ENCODE results near the gene MYO1F. TPM values are rescaled to one million over a fixed set of nuclear protein-coding genes. Genes with fewer than 3 reads are reported as not detected.
A peak's percentile ranks its signal among the peaks of the same experiment; 100 is the strongest.

Gene MYO1F
- total and polyA plus RNA-seq, 2 of the 13 experiments (the other 11 are each of a cell fraction or from before 2014, with no cell fraction given) = 0.09 to 0.13 TPM

DNA sequence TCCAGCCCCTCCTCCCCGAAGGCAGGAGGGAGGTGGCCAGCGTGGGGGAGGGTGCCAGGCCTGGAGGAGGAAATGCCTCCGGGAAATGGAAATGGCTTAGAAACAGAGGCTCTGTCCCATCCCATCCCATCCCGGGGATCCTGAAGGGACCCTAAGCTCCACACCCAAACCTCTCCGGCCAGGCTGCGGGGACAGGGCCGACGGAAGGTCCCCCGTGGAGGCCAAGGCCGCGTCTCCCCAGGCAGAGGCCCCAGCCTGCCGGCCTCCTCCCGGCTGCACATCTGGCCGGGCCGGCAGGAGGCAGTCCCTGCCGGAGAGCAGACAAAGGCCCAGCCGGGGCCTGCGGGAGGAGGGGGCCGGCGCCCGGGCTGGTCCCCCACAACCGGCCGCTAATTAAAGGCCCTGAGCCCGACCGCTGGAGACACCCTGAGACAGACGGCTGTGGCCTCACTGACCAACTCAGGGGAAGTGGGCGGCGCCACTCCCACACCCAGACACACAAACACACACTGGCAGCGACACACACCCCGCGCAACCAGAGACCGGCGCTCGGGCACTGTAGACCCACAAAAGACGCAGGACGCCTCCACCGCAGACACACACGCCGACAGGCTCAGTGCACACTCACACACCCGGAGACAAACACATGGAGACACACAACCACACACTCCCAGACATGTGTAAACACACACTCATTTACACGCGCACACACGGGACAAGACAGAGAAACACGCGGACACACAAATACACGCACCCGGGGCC, 32.2 kb upstream of the MYO1F start (continued):
- TF ChIP-seq, protein P1, sequence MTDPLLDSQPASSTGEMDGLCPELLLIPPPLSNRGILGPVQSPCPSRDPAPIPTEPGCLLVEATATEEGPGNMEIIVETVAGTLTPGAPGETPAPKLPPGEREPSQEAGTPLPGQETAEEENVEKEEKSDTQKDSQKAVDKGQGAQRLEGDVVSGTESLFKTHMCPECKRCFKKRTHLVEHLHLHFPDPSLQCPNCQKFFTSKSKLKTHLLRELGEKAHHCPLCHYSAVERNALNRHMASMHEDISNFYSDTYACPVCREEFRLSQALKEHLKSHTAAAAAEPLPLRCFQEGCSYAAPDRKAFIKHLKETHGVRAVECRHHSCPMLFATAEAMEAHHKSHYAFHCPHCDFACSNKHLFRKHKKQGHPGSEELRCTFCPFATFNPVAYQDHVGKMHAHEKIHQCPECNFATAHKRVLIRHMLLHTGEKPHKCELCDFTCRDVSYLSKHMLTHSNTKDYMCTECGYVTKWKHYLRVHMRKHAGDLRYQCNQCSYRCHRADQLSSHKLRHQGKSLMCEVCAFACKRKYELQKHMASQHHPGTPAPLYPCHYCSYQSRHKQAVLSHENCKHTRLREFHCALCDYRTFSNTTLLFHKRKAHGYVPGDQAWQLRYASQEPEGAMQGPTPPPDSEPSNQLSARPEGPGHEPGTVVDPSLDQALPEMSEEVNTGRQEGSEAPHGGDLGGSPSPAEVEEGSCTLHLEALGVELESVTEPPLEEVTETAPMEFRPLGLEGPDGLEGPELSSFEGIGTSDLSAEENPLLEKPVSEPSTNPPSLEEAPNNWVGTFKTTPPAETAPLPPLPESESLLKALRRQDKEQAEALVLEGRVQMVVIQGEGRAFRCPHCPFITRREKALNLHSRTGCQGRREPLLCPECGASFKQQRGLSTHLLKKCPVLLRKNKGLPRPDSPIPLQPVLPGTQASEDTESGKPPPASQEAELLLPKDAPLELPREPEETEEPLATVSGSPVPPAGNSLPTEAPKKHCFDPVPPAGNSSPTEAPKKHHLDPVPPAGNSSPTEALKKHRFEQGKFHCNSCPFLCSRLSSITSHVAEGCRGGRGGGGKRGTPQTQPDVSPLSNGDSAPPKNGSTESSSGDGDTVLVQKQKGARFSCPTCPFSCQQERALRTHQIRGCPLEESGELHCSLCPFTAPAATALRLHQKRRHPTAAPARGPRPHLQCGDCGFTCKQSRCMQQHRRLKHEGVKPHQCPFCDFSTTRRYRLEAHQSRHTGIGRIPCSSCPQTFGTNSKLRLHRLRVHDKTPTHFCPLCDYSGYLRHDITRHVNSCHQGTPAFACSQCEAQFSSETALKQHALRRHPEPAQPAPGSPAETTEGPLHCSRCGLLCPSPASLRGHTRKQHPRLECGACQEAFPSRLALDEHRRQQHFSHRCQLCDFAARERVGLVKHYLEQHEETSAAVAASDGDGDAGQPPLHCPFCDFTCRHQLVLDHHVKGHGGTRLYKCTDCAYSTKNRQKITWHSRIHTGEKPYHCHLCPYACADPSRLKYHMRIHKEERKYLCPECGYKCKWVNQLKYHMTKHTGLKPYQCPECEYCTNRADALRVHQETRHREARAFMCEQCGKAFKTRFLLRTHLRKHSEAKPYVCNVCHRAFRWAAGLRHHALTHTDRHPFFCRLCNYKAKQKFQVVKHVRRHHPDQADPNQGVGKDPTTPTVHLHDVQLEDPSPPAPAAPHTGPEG (CRISPR knock-in tag; IDR thresholded peaks at IDR 0.05) = 0 out of 2 replicates have a peak, but pooled peaks have one; percentile 31
- 0 out of 2 replicates have a peak, but pooled peaks have one; percentile 44 for TF ChIP-seq CHD4 (IDR thresholded peaks at IDR 0.05; ENCODE audit: borderline replicate concordance, low read length)
- TF ChIP-seq, protein P2, sequence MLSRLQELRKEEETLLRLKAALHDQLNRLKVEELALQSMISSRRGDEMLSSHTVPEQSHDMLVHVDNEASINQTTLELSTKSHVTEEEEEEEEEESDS (CRISPR knock-in tag; IDR thresholded peaks at IDR 0.05; ENCODE audit: borderline replicate concordance) = no peak
- no peak for TF ChIP-seq ZNF180 (CRISPR knock-in tag; IDR thresholded peaks at IDR 0.05; ENCODE audit: borderline replicate concordance, low read depth)
- TF ChIP-seq, protein P3, sequence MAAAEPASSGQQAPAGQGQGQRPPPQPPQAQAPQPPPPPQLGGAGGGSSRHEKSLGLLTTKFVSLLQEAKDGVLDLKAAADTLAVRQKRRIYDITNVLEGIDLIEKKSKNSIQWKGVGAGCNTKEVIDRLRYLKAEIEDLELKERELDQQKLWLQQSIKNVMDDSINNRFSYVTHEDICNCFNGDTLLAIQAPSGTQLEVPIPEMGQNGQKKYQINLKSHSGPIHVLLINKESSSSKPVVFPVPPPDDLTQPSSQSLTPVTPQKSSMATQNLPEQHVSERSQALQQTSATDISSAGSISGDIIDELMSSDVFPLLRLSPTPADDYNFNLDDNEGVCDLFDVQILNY (CRISPR knock-in tag; conservative IDR thresholded peaks at IDR 0.05) = no peak
- peak; percentile 47; the same call in 1 of the 2 replicates for TF ChIP-seq SPEN (CRISPR knock-in tag; IDR thresholded peaks at IDR 0.05; ENCODE audit: low read depth)
- peak; percentile 10; the same call in 1 of the 2 replicates for TF ChIP-seq RXRA (CRISPR knock-in tag; IDR thresholded peaks at IDR 0.05)
- no peak for TF ChIP-seq HDAC2 (CRISPR knock-in tag; IDR thresholded peaks at IDR 0.05)
- TF ChIP-seq, protein P4, sequence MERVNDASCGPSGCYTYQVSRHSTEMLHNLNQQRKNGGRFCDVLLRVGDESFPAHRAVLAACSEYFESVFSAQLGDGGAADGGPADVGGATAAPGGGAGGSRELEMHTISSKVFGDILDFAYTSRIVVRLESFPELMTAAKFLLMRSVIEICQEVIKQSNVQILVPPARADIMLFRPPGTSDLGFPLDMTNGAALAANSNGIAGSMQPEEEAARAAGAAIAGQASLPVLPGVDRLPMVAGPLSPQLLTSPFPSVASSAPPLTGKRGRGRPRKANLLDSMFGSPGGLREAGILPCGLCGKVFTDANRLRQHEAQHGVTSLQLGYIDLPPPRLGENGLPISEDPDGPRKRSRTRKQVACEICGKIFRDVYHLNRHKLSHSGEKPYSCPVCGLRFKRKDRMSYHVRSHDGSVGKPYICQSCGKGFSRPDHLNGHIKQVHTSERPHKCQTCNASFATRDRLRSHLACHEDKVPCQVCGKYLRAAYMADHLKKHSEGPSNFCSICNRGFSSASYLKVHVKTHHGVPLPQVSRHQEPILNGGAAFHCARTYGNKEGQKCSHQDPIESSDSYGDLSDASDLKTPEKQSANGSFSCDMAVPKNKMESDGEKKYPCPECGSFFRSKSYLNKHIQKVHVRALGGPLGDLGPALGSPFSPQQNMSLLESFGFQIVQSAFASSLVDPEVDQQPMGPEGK (CRISPR knock-in tag; IDR thresholded peaks at IDR 0.05) = peak; percentile 63; the same call in 1 of the 2 replicates
- TF ChIP-seq, protein P5, sequence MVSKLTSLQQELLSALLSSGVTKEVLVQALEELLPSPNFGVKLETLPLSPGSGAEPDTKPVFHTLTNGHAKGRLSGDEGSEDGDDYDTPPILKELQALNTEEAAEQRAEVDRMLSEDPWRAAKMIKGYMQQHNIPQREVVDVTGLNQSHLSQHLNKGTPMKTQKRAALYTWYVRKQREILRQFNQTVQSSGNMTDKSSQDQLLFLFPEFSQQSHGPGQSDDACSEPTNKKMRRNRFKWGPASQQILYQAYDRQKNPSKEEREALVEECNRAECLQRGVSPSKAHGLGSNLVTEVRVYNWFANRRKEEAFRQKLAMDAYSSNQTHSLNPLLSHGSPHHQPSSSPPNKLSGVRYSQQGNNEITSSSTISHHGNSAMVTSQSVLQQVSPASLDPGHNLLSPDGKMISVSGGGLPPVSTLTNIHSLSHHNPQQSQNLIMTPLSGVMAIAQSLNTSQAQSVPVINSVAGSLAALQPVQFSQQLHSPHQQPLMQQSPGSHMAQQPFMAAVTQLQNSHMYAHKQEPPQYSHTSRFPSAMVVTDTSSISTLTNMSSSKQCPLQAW (CRISPR knock-in tag; IDR thresholded peaks at IDR 0.05) = 0 out of 2 replicates have a peak, but pooled peaks have one; percentile 12
- no peak for TF ChIP-seq SOX5 (CRISPR knock-in tag; IDR thresholded peaks at IDR 0.05; ENCODE audit: borderline replicate concordance)
- TF ChIP-seq TBX2 (CRISPR knock-in tag; IDR thresholded peaks at IDR 0.05; ENCODE audit: borderline replicate concordance) = peak; percentile 70; the same call in 1 of the 2 replicates
- TF ChIP-seq, protein P6, sequence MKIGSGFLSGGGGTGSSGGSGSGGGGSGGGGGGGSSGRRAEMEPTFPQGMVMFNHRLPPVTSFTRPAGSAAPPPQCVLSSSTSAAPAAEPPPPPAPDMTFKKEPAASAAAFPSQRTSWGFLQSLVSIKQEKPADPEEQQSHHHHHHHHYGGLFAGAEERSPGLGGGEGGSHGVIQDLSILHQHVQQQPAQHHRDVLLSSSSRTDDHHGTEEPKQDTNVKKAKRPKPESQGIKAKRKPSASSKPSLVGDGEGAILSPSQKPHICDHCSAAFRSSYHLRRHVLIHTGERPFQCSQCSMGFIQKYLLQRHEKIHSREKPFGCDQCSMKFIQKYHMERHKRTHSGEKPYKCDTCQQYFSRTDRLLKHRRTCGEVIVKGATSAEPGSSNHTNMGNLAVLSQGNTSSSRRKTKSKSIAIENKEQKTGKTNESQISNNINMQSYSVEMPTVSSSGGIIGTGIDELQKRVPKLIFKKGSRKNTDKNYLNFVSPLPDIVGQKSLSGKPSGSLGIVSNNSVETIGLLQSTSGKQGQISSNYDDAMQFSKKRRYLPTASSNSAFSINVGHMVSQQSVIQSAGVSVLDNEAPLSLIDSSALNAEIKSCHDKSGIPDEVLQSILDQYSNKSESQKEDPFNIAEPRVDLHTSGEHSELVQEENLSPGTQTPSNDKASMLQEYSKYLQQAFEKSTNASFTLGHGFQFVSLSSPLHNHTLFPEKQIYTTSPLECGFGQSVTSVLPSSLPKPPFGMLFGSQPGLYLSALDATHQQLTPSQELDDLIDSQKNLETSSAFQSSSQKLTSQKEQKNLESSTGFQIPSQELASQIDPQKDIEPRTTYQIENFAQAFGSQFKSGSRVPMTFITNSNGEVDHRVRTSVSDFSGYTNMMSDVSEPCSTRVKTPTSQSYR (CRISPR knock-in tag; IDR thresholded peaks at IDR 0.05; ENCODE audit: borderline replicate concordance) = peak; percentile 58; the same call in 1 of the 2 replicates

Data from HepG2 (cell line).